Tibial artery (tissue), 4 donors: ENCODE results near the gene ATG7.

ENCODE experiments used
- DNase-seq, 2 donors: peaks; one replicate each; pipeline ENCODE4 v3.0.0-alpha.2; 2019
- H3K27ac ChIP-seq, 2 donors: fragments of 200-600 bp; sonication (generic) in 1 of 2; 1 replicate in 1 of 2; 2 replicates in 1 of 2; pipeline ENCODE4 v1.5.1; 2018 to 2019; ENCODE audit warnings: mild to moderate bottlenecking in 1 of 2
- H3K27me3 ChIP-seq, 2 donors: fragments of 200-600 bp; sonication (generic) in 1 of 2; one replicate each; pipeline versions ENCODE4 v1.5.1 to v1.6.0; 2016 to 2019
- H3K36me3 ChIP-seq, 3 donors: fragments of 200-600 bp; sonication (generic) in 2 of 3; one replicate each; pipeline ENCODE4 v1.5.1; 2016 to 2019; ENCODE audit warnings: mild to moderate bottlenecking in 2 of 3
- H3K4me1 ChIP-seq, 4 donors: fragments of 200-600 bp; sonication (generic) in 2 of 4; 1 replicate in 3 of 4; 2 replicates in 1 of 4; pipeline ENCODE4 v1.5.1; 2016 to 2019
- H3K4me3 ChIP-seq, 2 donors: fragments of 200-600 bp; sonication (generic) in 1 of 2; 1 replicate in 1 of 2; 2 replicates in 1 of 2; pipeline ENCODE4 v1.5.1; 2018 to 2019; ENCODE audit warnings: mild to moderate bottlenecking in 2 of 2
- H3K9me3 ChIP-seq, 3 donors: fragments of 200-600 bp; sonication (generic) in 1 of 3; one replicate each; pipeline ENCODE4 v1.5.1; 2016 to 2019
- intact Hi-C: fragments of 100-400 bp; cut with DNase I; formaldehyde crosslinking; loops from one replicate; pipeline ENCODE4 v1.15.0; 2023; ENCODE audit warnings: low total_unique reads
- TF ChIP-seq, protein P1 (sequence below), 2 experiments: fragments of 200-600 bp in 1 of 2; fragments of 450-650 bp in 1 of 2; IDR thresholded peaks; one replicate each; pipeline ENCODE4 v1.5.1; 2017 to 2019; ENCODE audit warnings: antibody characterized with exemption in 2 of 2, mild to moderate bottlenecking in 1 of 2, moderate library complexity in 1 of 2

Gene ATG7

DNA sequence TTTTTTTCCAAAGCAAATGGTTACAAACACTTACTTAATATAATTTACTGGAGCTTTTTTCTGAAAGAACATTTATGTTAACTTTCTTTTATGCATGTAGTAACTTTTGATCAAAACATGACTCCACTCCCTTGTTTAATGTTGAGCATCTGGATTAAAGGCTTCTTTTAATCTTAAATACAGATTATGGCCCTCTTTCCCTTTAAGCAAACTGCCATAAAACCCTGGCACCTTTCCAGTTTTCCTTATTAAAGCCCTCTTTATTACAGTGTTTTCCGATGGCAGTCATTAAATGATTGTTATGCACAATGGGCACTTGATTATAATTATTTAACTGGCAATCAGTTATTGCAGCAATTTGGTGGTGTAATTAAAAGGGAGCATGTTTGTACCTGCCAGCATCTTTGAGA, 204.5 kb downstream of the ATG7 start:
- Histone ChIP-seq H3K4me1 (peaks cover 0 to 52% (median 36%) of the 10 kb centered on the region in 4 donors), H3K27ac (peak overlapping the region in 1 of 2 donors; percentile 71)
- no peak for DNase-seq

DNA sequence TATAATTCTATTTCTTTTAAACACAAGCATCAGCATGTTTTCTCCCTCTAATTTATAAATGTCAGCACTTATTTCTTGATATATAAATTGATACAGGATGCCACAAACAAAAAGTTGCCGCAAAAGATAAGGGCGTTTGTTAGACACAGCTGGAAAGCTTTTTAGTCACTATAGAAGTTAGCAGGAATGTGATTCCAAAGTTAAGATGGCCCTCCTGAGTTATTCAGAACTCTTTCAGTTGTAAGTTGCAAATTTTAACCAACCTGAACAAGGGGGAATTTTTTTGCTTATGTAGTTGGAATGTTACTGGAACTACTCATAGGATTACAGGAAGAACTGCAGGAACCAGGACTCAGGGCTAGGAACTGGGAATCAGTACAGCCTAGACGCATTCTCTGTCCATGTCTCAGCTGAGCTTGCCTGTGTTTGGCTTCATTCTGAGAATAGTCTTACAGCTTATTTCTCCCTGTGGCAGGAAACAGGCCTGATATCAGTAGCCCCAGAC, 205.3 kb downstream of the ATG7 start:
- Histone ChIP-seq H3K36me3 (no peaks in the 10 kb centered on the region), H3K4me1 (peaks cover 0 to 59% (median 43%) of the 10 kb centered on the region in 4 donors), H3K27me3 (no peaks in the 10 kb centered on the region), H3K27ac (peak overlapping the region; percentile 71 to 79), H3K9me3 (no peaks in the 10 kb centered on the region), H3K4me3 (no peak overlapping the region)
- intact Hi-C loops = loop anchor here (10.0 kb wide), 1 partner anchor 87 kb away; no protein-coding TSS in a partner anchor
- DNase-seq = no peak
- TF ChIP-seq, protein P1, sequence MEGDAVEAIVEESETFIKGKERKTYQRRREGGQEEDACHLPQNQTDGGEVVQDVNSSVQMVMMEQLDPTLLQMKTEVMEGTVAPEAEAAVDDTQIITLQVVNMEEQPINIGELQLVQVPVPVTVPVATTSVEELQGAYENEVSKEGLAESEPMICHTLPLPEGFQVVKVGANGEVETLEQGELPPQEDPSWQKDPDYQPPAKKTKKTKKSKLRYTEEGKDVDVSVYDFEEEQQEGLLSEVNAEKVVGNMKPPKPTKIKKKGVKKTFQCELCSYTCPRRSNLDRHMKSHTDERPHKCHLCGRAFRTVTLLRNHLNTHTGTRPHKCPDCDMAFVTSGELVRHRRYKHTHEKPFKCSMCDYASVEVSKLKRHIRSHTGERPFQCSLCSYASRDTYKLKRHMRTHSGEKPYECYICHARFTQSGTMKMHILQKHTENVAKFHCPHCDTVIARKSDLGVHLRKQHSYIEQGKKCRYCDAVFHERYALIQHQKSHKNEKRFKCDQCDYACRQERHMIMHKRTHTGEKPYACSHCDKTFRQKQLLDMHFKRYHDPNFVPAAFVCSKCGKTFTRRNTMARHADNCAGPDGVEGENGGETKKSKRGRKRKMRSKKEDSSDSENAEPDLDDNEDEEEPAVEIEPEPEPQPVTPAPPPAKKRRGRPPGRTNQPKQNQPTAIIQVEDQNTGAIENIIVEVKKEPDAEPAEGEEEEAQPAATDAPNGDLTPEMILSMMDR (IDR thresholded peaks at IDR 0.05) = no peak

More for the DNA sequence above, 204.5 kb downstream of the ATG7 start:
- intact Hi-C loops = loop anchor here (10.0 kb wide), 1 partner anchor 88 kb away; no protein-coding TSS in a partner anchor
- TF ChIP-seq, protein P1 (IDR thresholded peaks at IDR 0.05) = no peak
- Histone ChIP-seq H3K4me3 (no peak overlapping the region), H3K36me3 (no peaks in the 10 kb centered on the region), H3K27me3 (no peaks in the 10 kb centered on the region), H3K9me3 (no peaks in the 10 kb centered on the region)

DNA sequence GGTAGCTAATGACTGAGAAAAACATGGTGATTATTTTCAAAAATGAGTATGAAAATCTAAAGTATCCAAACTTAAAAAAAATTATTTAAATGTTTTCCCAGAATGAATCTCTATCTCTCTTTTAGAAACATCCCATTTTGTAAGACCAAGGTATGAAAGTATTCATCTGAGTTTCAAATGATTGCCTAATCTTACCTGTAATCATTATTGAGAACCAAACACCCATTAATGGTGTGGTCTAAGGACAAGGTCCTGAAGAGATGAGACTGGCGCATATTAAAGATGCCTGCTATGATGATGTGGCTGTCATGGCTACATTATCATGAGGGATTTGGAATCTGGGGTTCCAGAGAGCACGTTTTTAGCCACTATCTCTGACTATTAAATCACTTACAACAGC, 206.0 kb downstream of the ATG7 start:
- no peaks in the 10 kb centered on the region for H3K9me3 ChIP-seq
- peaks cover 0 to 61% (median 44%) of the 10 kb centered on the region in 4 donors for H3K4me1 ChIP-seq

DNA sequence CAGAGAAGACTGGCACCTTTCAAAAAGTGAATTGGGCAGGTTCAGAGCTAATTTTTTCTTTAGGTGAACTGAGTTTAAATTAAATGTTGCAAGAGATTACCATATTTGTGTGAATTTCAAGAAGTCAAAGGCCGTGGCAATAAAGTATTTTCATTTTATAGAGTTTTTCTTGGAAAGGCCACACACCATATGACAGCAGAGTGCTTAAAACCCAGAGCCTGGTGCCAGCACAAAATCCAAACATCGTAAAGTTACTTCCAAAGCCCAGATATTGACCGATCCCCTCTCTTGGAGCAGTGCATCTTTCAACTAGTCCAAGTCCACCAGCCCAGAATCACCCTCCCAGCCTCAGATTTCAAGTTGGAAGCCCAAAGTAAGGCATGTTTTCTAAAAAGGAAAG, 207.0 kb downstream of the ATG7 start:
- Histone ChIP-seq H3K4me3 (no peak overlapping the region), H3K27ac (peak overlapping the region; percentile 71 to 79), H3K27me3 (no peaks in the 10 kb centered on the region), H3K36me3 (no peaks in the 10 kb centered on the region), H3K9me3 (no peaks in the 10 kb centered on the region), H3K4me1 (peaks cover 0 to 61% (median 44%) of the 10 kb centered on the region in 4 donors)
- TF ChIP-seq, protein P1 (IDR thresholded peaks at IDR 0.05) = no peak
- DNase-seq = no peak
- intact Hi-C loops = loop anchor here (10.0 kb wide), 1 partner anchor 86 kb away; no protein-coding TSS in a partner anchor

More for the DNA sequence above, 206.0 kb downstream of the ATG7 start:
- DNase-seq = no peak
- Histone ChIP-seq H3K27me3 (no peaks in the 10 kb centered on the region), H3K27ac (peak overlapping the region; percentile 71 to 79), H3K36me3 (no peaks in the 10 kb centered on the region), H3K4me3 (no peak overlapping the region)
- TF ChIP-seq, protein P1 (IDR thresholded peaks at IDR 0.05) = no peak
- intact Hi-C loops = loop anchor here (10.0 kb wide), 1 partner anchor 87 kb away; no protein-coding TSS in a partner anchor

DNA sequence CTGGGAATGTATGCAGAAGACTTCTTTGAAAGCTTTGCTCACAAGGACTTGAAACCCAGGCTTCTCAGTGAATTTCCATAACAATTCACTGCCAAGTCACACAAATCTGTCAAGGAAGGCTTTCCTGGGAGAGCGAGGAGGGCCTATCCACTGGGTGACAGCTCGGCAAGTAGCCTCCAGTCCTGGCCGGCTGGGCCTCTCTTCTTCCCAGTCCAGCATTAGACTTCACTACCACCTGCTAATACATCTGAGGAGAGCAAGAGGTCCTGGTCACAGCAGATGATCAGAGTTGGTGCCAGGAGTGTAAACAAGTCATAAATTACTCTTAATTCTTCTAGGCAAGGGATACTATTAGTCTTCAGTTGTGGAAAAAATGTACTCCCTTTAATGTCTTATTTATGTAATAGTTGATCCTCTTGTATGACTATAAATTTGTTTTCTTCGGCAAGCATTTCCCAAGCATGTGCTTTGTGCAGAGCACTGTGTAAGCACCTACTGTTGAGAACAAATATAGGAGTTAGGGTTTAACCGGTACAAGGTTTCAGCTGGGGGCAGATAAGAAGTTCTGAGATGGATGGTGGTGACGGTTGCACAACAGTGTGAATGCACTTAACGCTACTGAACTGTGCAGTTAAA, 208.6 kb downstream of the ATG7 start:
- Histone ChIP-seq H3K4me3 (no peak overlapping the region), H3K27me3 (no peaks in the 10 kb centered on the region), H3K27ac (peak overlapping the region; percentile 71 to 79), H3K9me3 (no peaks in the 10 kb centered on the region), H3K4me1 (peaks cover 0 to 61% (median 44%) of the 10 kb centered on the region in 4 donors), H3K36me3 (no peaks in the 10 kb centered on the region)
- no peak for DNase-seq
- intact Hi-C loops = no loop called here
- TF ChIP-seq, protein P1 (IDR thresholded peaks at IDR 0.05) = no peak
